SU-DHL-6 (cell line): Measurements from ENCODE around the gene PTPRE.

Source experiments
- CTCF ChIP-seq: fragments of 200-600 bp; sonication (generic); IDR thresholded peaks from one replicate; pipeline ENCODE4 v1.5.1; 2017; ENCODE audit warnings: antibody characterized with exemption, mild to moderate bottlenecking, low read length, moderate library complexity; ENCODE audit not compliant: insufficient read depth, poor library complexity, severe bottlenecking
- EZH2phosphoT487 ChIP-seq: fragments of 200-600 bp; sonication (generic), shearing (Covaris generic); conservative IDR thresholded peaks from 2 replicates; pipeline ENCODE4 v1.6.1; 2018; ENCODE audit warnings: mild to moderate bottlenecking, antibody characterized with exemption, low read length, moderate library complexity, mixed read lengths

- no peak for TF ChIP-seq CTCF
- TF ChIP-seq EZH2phosphoT487, result no peak
Observed at GRCh38 chr10:127925471-127926207, 18.7 kb downstream of the PTPRE start.
